ENCODE data around the gene FXYD2.

The FXYD2 gene

GRCh38 chr11:117849781-117850414 lies 25.4 kb upstream of the FXYD2 start:
- no peak overlapping the region for H4K8ac ChIP-seq (ENCODE audit: low read depth, low read length)
- H3K56ac ChIP-seq (ENCODE audit: low read length) = no peak overlapping the region
- no peak overlapping the region for H3K4me3 ChIP-seq (ENCODE audit: low read length)
- H3K79me1 ChIP-seq (ENCODE audit: low read length) = no peaks in the 10 kb centered on the region
- H3K36me3 ChIP-seq (ENCODE audit: control insufficient read depth, insufficient read depth, low read length) = no peaks in the 10 kb centered on the region
- no peak overlapping the region for H2BK120ac ChIP-seq (ENCODE audit: low read depth, low read length)
- no peak overlapping the region for H3K4ac ChIP-seq (ENCODE audit: low read depth, low read length)
- no peak overlapping the region for H3K9ac ChIP-seq (ENCODE audit: low read length)
- whole genome bisulfite sequencing (ENCODE audit: extremely low coverage, insufficient coverage, low lambda C conversion rate) = no CpG with 5 or more reads among the region's 6 CpGs
- no peaks in the 10 kb centered on the region for H3K79me2 ChIP-seq (ENCODE audit: control insufficient read depth, insufficient read depth, low read length)
- no peaks in the 10 kb centered on the region for H3K27me3 ChIP-seq (ENCODE audit: insufficient read depth, low read length, poor library complexity)
- H3K18ac ChIP-seq (ENCODE audit: low read length) = no peak overlapping the region
- no peak overlapping the region for H2AK5ac ChIP-seq (ENCODE audit: low read length)
- H4K5ac ChIP-seq (ENCODE audit: low read length) = no peak overlapping the region
- H3K4me2 ChIP-seq (ENCODE audit: low read length) = no peak overlapping the region
- H2BK5ac ChIP-seq (ENCODE audit: low read length) = no peak overlapping the region
- H3K4me1 ChIP-seq (ENCODE audit: control insufficient read depth, low read depth, low read length) = peaks cover 3% of the 10 kb centered on the region
- H3K23ac ChIP-seq (ENCODE audit: low read length) = no peak overlapping the region
- no peak overlapping the region for H3K27ac ChIP-seq (ENCODE audit: low read depth, low read length)
- no peak overlapping the region for H2BK15ac ChIP-seq (replicated peaks; ENCODE audit: low read depth)
- DNase-seq = no peak

GRCh38 chr11:117843666-117844484 lies 19.3 kb upstream of the FXYD2 start:
- Histone ChIP-seq H3K4me2 (ENCODE audit: low read length) (no peak overlapping the region), H3K18ac (ENCODE audit: low read length) (no peak overlapping the region), H4K8ac (ENCODE audit: low read depth, low read length) (no peak overlapping the region), H2BK15ac (replicated peaks; ENCODE audit: low read depth) (no peak overlapping the region), H3K4me1 (ENCODE audit: control insufficient read depth, low read depth, low read length) (no peaks in the 10 kb centered on the region), H4K5ac (ENCODE audit: low read length) (no peak overlapping the region), H3K27me3 (ENCODE audit: insufficient read depth, low read length, poor library complexity) (no peaks in the 10 kb centered on the region), H3K56ac (ENCODE audit: low read length) (no peak overlapping the region), H3K9ac (ENCODE audit: low read length) (no peak overlapping the region), H3K23ac (ENCODE audit: low read length) (no peak overlapping the region), H3K4ac (ENCODE audit: low read depth, low read length) (no peak overlapping the region), H3K4me3 (ENCODE audit: low read length) (no peak overlapping the region), H3K27ac (ENCODE audit: low read depth, low read length) (no peak overlapping the region), H2BK5ac (ENCODE audit: low read length) (no peak overlapping the region), H3K79me2 (ENCODE audit: control insufficient read depth, insufficient read depth, low read length) (no peaks in the 10 kb centered on the region), H2AK5ac (ENCODE audit: low read length) (no peak overlapping the region), H3K36me3 (ENCODE audit: control insufficient read depth, insufficient read depth, low read length) (no peaks in the 10 kb centered on the region), H3K79me1 (ENCODE audit: low read length) (no peaks in the 10 kb centered on the region), H2BK120ac (ENCODE audit: low read depth, low read length) (no peak overlapping the region)
- peak; percentile 60 for DNase-seq
- no CpG with 5 or more reads among the region's 9 CpGs for WGBS (ENCODE audit: extremely low coverage, insufficient coverage, low lambda C conversion rate)

- H3K79me2 ChIP-seq (ENCODE audit: control insufficient read depth, insufficient read depth, low read length) = no peaks in the 10 kb centered on the region
- H2BK5ac ChIP-seq (ENCODE audit: low read length) = no peak overlapping the region
- H3K23ac ChIP-seq (ENCODE audit: low read length) = no peak overlapping the region
- no peak overlapping the region for H3K4me2 ChIP-seq (ENCODE audit: low read length)
- H3K9ac ChIP-seq (ENCODE audit: low read length) = no peak overlapping the region
- no peak overlapping the region for H3K27ac ChIP-seq (ENCODE audit: low read depth, low read length)
- H3K27me3 ChIP-seq (ENCODE audit: insufficient read depth, low read length, poor library complexity) = no peaks in the 10 kb centered on the region
- H3K56ac ChIP-seq (ENCODE audit: low read length) = no peak overlapping the region
- WGBS (ENCODE audit: extremely low coverage, insufficient coverage, low lambda C conversion rate) = no CpG with 5 or more reads among the region's 16 CpGs
- no peaks in the 10 kb centered on the region for H3K79me1 ChIP-seq (ENCODE audit: low read length)
- no peak overlapping the region for H3K4me3 ChIP-seq (ENCODE audit: low read length)
- H4K8ac ChIP-seq (ENCODE audit: low read depth, low read length) = no peak overlapping the region
- H2AK5ac ChIP-seq (ENCODE audit: low read length) = no peak overlapping the region
- H2BK120ac ChIP-seq (ENCODE audit: low read depth, low read length) = no peak overlapping the region
- no peaks in the 10 kb centered on the region for H3K36me3 ChIP-seq (ENCODE audit: control insufficient read depth, insufficient read depth, low read length)
- no peak overlapping the region for H3K4ac ChIP-seq (ENCODE audit: low read depth, low read length)
- no peak for DNase-seq
- no peak overlapping the region for H2BK15ac ChIP-seq (replicated peaks; ENCODE audit: low read depth)
- no peak overlapping the region for H4K5ac ChIP-seq (ENCODE audit: low read length)
- H3K18ac ChIP-seq (ENCODE audit: low read length) = no peak overlapping the region
- H3K4me1 ChIP-seq (ENCODE audit: control insufficient read depth, low read depth, low read length) = no peaks in the 10 kb centered on the region
Observed at GRCh38 chr11:117842131-117842941, 17.8 kb upstream of the FXYD2 start.

GRCh38 chr11:117841551-117842031 lies 17.0 kb upstream of the FXYD2 start:
- Histone ChIP-seq H3K79me1 (ENCODE audit: low read length) (no peaks in the 10 kb centered on the region), H4K5ac (ENCODE audit: low read length) (no peak overlapping the region), H3K79me2 (ENCODE audit: control insufficient read depth, insufficient read depth, low read length) (no peaks in the 10 kb centered on the region), H3K27ac (ENCODE audit: low read depth, low read length) (no peak overlapping the region), H3K4me2 (ENCODE audit: low read length) (no peak overlapping the region), H3K9ac (ENCODE audit: low read length) (no peak overlapping the region), H3K18ac (ENCODE audit: low read length) (no peak overlapping the region), H3K4ac (ENCODE audit: low read depth, low read length) (no peak overlapping the region), H2BK5ac (ENCODE audit: low read length) (no peak overlapping the region), H3K4me3 (ENCODE audit: low read length) (no peak overlapping the region), H4K8ac (ENCODE audit: low read depth, low read length) (no peak overlapping the region), H3K23ac (ENCODE audit: low read length) (no peak overlapping the region), H3K36me3 (ENCODE audit: control insufficient read depth, insufficient read depth, low read length) (no peaks in the 10 kb centered on the region), H2AK5ac (ENCODE audit: low read length) (no peak overlapping the region), H3K56ac (ENCODE audit: low read length) (no peak overlapping the region), H3K4me1 (ENCODE audit: control insufficient read depth, low read depth, low read length) (no peaks in the 10 kb centered on the region), H2BK120ac (ENCODE audit: low read depth, low read length) (no peak overlapping the region), H3K27me3 (ENCODE audit: insufficient read depth, low read length, poor library complexity) (no peaks in the 10 kb centered on the region), H2BK15ac (replicated peaks; ENCODE audit: low read depth) (no peak overlapping the region)
- DNase-seq = no peak
- WGBS (ENCODE audit: extremely low coverage, insufficient coverage, low lambda C conversion rate) = no CpG with 5 or more reads among the region's 7 CpGs

- DNase-seq = no peak
- Histone ChIP-seq H3K4me2 (ENCODE audit: low read length) (no peak overlapping the region), H3K79me2 (ENCODE audit: control insufficient read depth, insufficient read depth, low read length) (no peaks in the 10 kb centered on the region), H3K18ac (ENCODE audit: low read length) (no peak overlapping the region), H4K5ac (ENCODE audit: low read length) (no peak overlapping the region), H3K4me3 (ENCODE audit: low read length) (no peak overlapping the region), H3K9ac (ENCODE audit: low read length) (no peak overlapping the region), H3K79me1 (ENCODE audit: low read length) (no peaks in the 10 kb centered on the region), H3K4me1 (ENCODE audit: control insufficient read depth, low read depth, low read length) (no peaks in the 10 kb centered on the region), H3K36me3 (ENCODE audit: control insufficient read depth, insufficient read depth, low read length) (no peaks in the 10 kb centered on the region), H3K27ac (ENCODE audit: low read depth, low read length) (no peak overlapping the region), H4K8ac (ENCODE audit: low read depth, low read length) (no peak overlapping the region), H2BK120ac (ENCODE audit: low read depth, low read length) (no peak overlapping the region), H2AK5ac (ENCODE audit: low read length) (no peak overlapping the region), H3K4ac (ENCODE audit: low read depth, low read length) (no peak overlapping the region), H2BK5ac (ENCODE audit: low read length) (no peak overlapping the region), H3K56ac (ENCODE audit: low read length) (no peak overlapping the region), H3K27me3 (ENCODE audit: insufficient read depth, low read length, poor library complexity) (no peaks in the 10 kb centered on the region), H3K23ac (ENCODE audit: low read length) (no peak overlapping the region), H2BK15ac (replicated peaks; ENCODE audit: low read depth) (no peak overlapping the region)
- no CpG with 5 or more reads among the region's 11 CpGs for WGBS (ENCODE audit: extremely low coverage, insufficient coverage, low lambda C conversion rate)
Observed at GRCh38 chr11:117840881-117841550, 16.5 kb upstream of the FXYD2 start.
